Tibial nerve (tissue), 4 donors: ENCODE results near the gene BRD3OS. TPM values are rescaled to one million over a fixed set of nuclear protein-coding genes. Genes with fewer than 3 reads are reported as not detected.

Experiments used
- DNase-seq, 2 donors: peaks; one replicate each; pipeline ENCODE4 v3.0.0-alpha.2; 2019; ENCODE audit warnings: low spot score in 2 of 2
- H3K27ac ChIP-seq, 4 donors: fragments of 200-600 bp; sonication (generic) in 3 of 4; one replicate each; pipeline ENCODE4 v1.5.1; 2017 to 2019; ENCODE audit warnings: mild to moderate bottlenecking in 1 of 4
- H3K27me3 ChIP-seq, 2 donors: fragments of 200-600 bp; sonication (generic) in 1 of 2; one replicate each; pipeline versions ENCODE4 v1.5.1 to v1.6.0; 2017 to 2019
- H3K36me3 ChIP-seq, 3 donors: fragments of 200-600 bp; sonication (generic); one replicate each; pipeline ENCODE4 v1.5.1; 2018 to 2019
- H3K4me1 ChIP-seq, 4 donors: fragments of 200-600 bp; sonication (generic) in 3 of 4; one replicate each; pipeline ENCODE4 v1.5.1; 2017 to 2019
- H3K4me3 ChIP-seq, 4 donors: fragments of 200-600 bp; sonication (generic) in 3 of 4; one replicate each; pipeline ENCODE4 v1.5.1; 2017 to 2019; ENCODE audit warnings: mild to moderate bottlenecking in 1 of 4, moderate library complexity in 1 of 4
- H3K9me3 ChIP-seq, 4 donors: fragments of 200-600 bp; sonication (generic) in 3 of 4; one replicate each; pipeline ENCODE4 v1.5.1; 2017 to 2019
- EP300 ChIP-seq, 2 donors: sonication (generic); formaldehyde crosslinking; IDR thresholded peaks; one replicate each; pipeline ENCODE4 v1.6.1; 2017; ENCODE audit warnings: antibody characterized with exemption in 2 of 2, mild to moderate bottlenecking in 1 of 2
- POLR2A ChIP-seq, 2 donors: fragments of 450-650 bp; IDR thresholded peaks; one replicate each; pipeline ENCODE4 v1.6.1; 2017; ENCODE audit warnings: antibody characterized with exemption in 2 of 2, mild to moderate bottlenecking in 2 of 2, moderate library complexity in 2 of 2
- WGBS, 2 donors: methylation state at CpG; one replicate each; pipeline ENCODE4 v1.1.5; 2018; 5-methylcytosine and 5-hydroxymethylcytosine counted together
- total RNA-seq, 4 donors: library from RNA; depleted of rRNA; stranded (reverse); fragments of >200 nt; gene quantifications; one replicate each; pipeline ENCODE4 v1.1.0, GENCODE V29; 2016
- TF ChIP-seq, protein P1 (sequence below), 5 experiments: fragments of 200-600 bp in 3 of 5; fragments of 450-650 bp in 2 of 5; sonication (generic) in 3 of 5; IDR thresholded peaks; one replicate each; pipeline ENCODE4 v1.5.1; 2016 to 2019; ENCODE audit warnings: antibody characterized with exemption in 5 of 5, mild to moderate bottlenecking in 3 of 5, moderate library complexity in 2 of 5

BRD3OS gene, protein sequence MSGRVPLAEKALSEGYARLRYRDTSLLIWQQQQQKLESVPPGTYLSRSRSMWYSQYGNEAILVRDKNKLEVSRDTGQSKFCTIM
- total RNA-seq, result 10 to 100 TPM in 3 of 4 donors, 1 to 10 TPM in 1; 9.2 to 28.2 (median 13.7) TPM

- H3K27ac ChIP-seq, result peak within 1 kb of the TSS; percentile 52 to 86 (median 76)
- 3 to 7% methylated on average over 6 to 19 of the region's 43 CpGs for WGBS, 2 donors
Measured at GRCh38 chr9:134024828-134025605, at the start of gene BRD3OS. Gene BRD3OS, plus strand, starts transcription at chr9:134025481. Its CDS starts 1,267 bp downstream, at chr9:134026748.

DNA sequence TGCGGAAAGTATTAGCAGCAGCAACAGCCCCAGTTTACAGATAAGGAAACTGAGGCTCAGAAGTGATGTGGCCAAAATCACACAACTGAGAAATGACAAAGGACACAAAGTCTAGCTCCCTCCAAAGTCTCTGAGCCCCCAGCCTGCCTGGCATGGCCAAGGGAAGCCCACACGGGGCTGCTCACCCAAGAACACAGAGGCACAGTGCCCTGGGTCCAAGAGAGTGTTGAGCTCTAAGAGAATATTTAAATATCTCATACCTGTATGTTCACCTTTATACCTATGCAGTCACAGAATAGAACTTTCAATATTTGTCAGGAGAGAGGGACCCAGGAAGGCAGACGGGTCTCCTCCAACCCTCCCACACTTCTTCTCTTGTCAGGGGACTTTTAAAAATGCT is 49.8 kb upstream of the BRD3OS start:
- Histone ChIP-seq H3K27me3 (no peaks in the 10 kb centered on the region), H3K4me1 (peaks cover 0 to 84% (median 35%) of the 10 kb centered on the region in 4 donors), H3K9me3 (no peaks in the 10 kb centered on the region), H3K36me3 (no peaks in the 10 kb centered on the region), H3K27ac (no peak overlapping the region), H3K4me3 (no peak overlapping the region)
- TF ChIP-seq, protein P1, sequence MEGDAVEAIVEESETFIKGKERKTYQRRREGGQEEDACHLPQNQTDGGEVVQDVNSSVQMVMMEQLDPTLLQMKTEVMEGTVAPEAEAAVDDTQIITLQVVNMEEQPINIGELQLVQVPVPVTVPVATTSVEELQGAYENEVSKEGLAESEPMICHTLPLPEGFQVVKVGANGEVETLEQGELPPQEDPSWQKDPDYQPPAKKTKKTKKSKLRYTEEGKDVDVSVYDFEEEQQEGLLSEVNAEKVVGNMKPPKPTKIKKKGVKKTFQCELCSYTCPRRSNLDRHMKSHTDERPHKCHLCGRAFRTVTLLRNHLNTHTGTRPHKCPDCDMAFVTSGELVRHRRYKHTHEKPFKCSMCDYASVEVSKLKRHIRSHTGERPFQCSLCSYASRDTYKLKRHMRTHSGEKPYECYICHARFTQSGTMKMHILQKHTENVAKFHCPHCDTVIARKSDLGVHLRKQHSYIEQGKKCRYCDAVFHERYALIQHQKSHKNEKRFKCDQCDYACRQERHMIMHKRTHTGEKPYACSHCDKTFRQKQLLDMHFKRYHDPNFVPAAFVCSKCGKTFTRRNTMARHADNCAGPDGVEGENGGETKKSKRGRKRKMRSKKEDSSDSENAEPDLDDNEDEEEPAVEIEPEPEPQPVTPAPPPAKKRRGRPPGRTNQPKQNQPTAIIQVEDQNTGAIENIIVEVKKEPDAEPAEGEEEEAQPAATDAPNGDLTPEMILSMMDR (IDR thresholded peaks at IDR 0.05), result no peak
- TF ChIP-seq EP300 (IDR thresholded peaks at IDR 0.05), result no peak
- TF ChIP-seq POLR2A (IDR thresholded peaks at IDR 0.05), result no peak
- DNase-seq, result no peak
- 97 to 98% methylated on average over 3 of the region's 3 CpGs for WGBS, 2 donors

More at GRCh38 chr9:134024828-134025605, at the start of gene BRD3OS:
- peaks cover 0 to 12% (median 7%) of the 10 kb centered on the region in 4 donors for H3K4me1 ChIP-seq
- peaks cover 0 to 32% (median 0%) of the 10 kb centered on the region in 3 donors for H3K36me3 ChIP-seq
- DNase-seq, result peak; percentile 91 to 95
- H3K4me3 ChIP-seq, result peak within 1 kb of the TSS; percentile 62 to 96 (median 86)
- TF ChIP-seq POLR2A (IDR thresholded peaks at IDR 0.05), result no peak
- TF ChIP-seq EP300 (IDR thresholded peaks at IDR 0.05), result peak in 1 of 2 donors; percentile 15
- TF ChIP-seq, protein P1 (IDR thresholded peaks at IDR 0.05), result no peak
- H3K9me3 ChIP-seq, result no peaks in the 10 kb centered on the region
- H3K27me3 ChIP-seq, result no peaks in the 10 kb centered on the region

DNA sequence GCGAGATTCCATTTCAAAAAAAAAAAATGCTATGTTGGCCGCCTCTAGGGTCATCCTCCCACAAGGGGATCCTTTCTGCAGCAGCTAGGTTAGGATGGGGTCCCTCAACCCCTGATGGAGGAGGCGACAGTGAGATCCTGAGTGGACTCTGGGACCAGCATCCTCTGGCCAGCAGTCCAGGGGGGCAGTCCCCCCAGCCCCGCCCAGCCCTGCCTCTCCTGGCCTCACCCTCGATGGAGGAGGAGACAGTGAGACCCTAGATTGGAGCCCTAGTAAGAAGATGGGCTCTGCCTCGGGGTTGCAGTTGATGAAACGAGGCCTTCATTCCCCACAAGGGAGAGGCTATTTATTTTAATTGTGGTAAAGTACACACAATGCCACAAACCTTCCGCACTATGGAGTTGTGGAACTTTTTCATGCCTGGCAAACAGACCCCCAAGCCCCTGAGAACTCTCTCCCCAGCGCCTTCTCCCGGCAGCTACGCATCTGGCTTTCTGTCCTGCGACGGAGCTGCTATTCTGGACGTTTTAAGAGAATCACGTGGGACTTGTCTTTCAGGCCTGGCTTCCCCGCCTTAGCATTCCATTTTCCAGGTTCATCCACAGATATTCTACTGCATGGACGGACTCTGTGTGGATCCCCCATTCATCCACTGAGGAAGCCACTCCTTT is 49.0 kb upstream of the BRD3OS start:
- H3K27ac ChIP-seq, result peak overlapping the region in 1 of 4 donors; percentile 39
- WGBS, 2 donors, result 79 to 86% methylated on average over 17 of the region's 17 CpGs
- H3K4me1 ChIP-seq, result peaks cover 0 to 83% (median 34%) of the 10 kb centered on the region in 4 donors
- H3K27me3 ChIP-seq, result no peaks in the 10 kb centered on the region
- no peak for DNase-seq
- H3K9me3 ChIP-seq, result no peaks in the 10 kb centered on the region
- H3K4me3 ChIP-seq, result no peak overlapping the region
- no peaks in the 10 kb centered on the region for H3K36me3 ChIP-seq
- TF ChIP-seq EP300 (IDR thresholded peaks at IDR 0.05) (no peak), POLR2A (IDR thresholded peaks at IDR 0.05) (no peak)
- TF ChIP-seq, protein P1 (IDR thresholded peaks at IDR 0.05), result no peak

DNA sequence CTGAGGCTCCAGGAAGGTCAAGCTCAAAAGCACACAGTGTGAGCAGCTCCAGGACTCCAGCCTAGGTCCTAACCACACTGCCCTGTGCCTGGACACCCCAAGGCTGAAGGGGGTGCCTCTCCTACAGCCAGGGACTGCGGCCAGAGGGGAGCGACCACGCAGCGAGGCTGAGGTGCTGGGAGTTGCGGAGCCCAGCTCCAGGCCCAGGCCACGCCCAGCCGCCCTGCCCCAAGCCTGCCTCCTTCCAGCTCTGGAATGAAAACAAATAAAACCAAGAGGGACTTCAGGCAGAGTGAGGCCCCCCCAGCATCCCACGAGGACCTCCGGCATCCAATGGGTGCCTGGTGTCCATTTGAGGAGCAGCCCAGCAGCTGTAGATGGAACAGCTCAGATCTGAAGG is 48.4 kb upstream of the BRD3OS start:
- TF ChIP-seq POLR2A (IDR thresholded peaks at IDR 0.05) (no peak), EP300 (IDR thresholded peaks at IDR 0.05) (no peak)
- TF ChIP-seq, protein P1 (IDR thresholded peaks at IDR 0.05), result no peak
- Histone ChIP-seq H3K4me3 (no peak overlapping the region), H3K9me3 (no peaks in the 10 kb centered on the region), H3K36me3 (no peaks in the 10 kb centered on the region), H3K27me3 (no peaks in the 10 kb centered on the region), H3K27ac (peak overlapping the region in 1 of 4 donors; percentile 39), H3K4me1 (peaks cover 0 to 81% (median 31%) of the 10 kb centered on the region in 4 donors)
- 80 to 83% methylated on average over 4 to 9 of the region's 9 CpGs for WGBS, 2 donors
- no peak for DNase-seq
